Measurements from ENCODE around the gene RAB11FIP4. TPM values are rescaled to one million over a fixed set of nuclear protein-coding genes. Genes with fewer than 3 reads are reported as not detected.

Gene RAB11FIP4
- total and polyA plus RNA-seq, 2 donors (not counting 3 experiments of a cell fraction or from before 2014, with no cell fraction given), result 0.08 to 0.38 TPM

- peaks cover 8% of the 10 kb centered on the region for H3K79me2 ChIP-seq (ENCODE audit: control insufficient read depth, insufficient read depth, low read length)
- no peaks in the 10 kb centered on the region for H3K9me3 ChIP-seq (replicated peaks; ENCODE audit: control insufficient read depth, insufficient read depth, low read length)
- no peaks in the 10 kb centered on the region for H3K4me1 ChIP-seq (ENCODE audit: control insufficient read depth, extremely low read depth, insufficient read depth, low read length)
- H3K27ac ChIP-seq (ENCODE audit: insufficient read depth, low read depth, low read length), result no peak overlapping the region
- intact Hi-C loops (cut with micrococcal nuclease), result no loop called here
- FAIRE-seq (no peak), DNase-seq (ENCODE audit: low read depth, low spot score) (no peak)
- dilution Hi-C loops (cut with MboI; ENCODE audit: extremely low pct_ligation_motif_present, low sequenced_read_pairs), result no loop called here
- H3K4me3 ChIP-seq (replicated peaks in 1 of 3; ENCODE audit: insufficient read depth in 1 of 3, low read depth in 1 of 3, low read length in 3 of 3), result no peak overlapping the region
- no peak overlapping the region for H3K4me2 ChIP-seq (ENCODE audit: insufficient read depth, low read length)
- H3K9me1 ChIP-seq (replicated peaks; ENCODE audit: control insufficient read depth, extremely low read depth, insufficient read depth, low read length), result no peaks in the 10 kb centered on the region
- H4K20me1 ChIP-seq (replicated peaks; ENCODE audit: control insufficient read depth, extremely low read depth, insufficient read depth, low read length), result no peaks in the 10 kb centered on the region
- H3K36me3 ChIP-seq (ENCODE audit: control insufficient read depth in 2 of 2, extremely low read depth in 1 of 2, insufficient read depth in 2 of 2, low read length in 2 of 2), result no peaks in the 10 kb centered on the region
- no peak overlapping the region for H2AFZ ChIP-seq (ENCODE audit: low read depth, low read length)
- H3K27me3 ChIP-seq (ENCODE audit: control insufficient read depth in 2 of 2, insufficient read depth in 2 of 2, low read length in 2 of 2), result peaks cover 0 to 4% of the 10 kb centered on the region in 2 experiments
- no peak for TF ChIP-seq GATA2 (IDR thresholded peaks at IDR 0.05; ENCODE audit: insufficient read depth, insufficient read length, low read depth, low read length)
- TF ChIP-seq JUN (IDR thresholded peaks at IDR 0.05; ENCODE audit: borderline replicate concordance, insufficient read depth, insufficient read length, low read depth), result no peak
- TF ChIP-seq POLR2AphosphoS5 (IDR thresholded peaks at IDR 0.05; ENCODE audit: insufficient read depth, low read depth, low read length), result no peak
- no peak for TF ChIP-seq MAX (IDR thresholded peaks at IDR 0.05; ENCODE audit: insufficient read depth, insufficient read length)
- no peak for TF ChIP-seq POLR2A (IDR thresholded peaks at IDR 0.05; ENCODE audit: low read depth, low read length)
- TF ChIP-seq CTCF (IDR thresholded peaks at IDR 0.05; ENCODE audit: extremely low read depth in 1 of 2, insufficient read depth in 1 of 2, low read depth in 1 of 2, low read length in 2 of 2), result no peak
- TF ChIP-seq FOS (IDR thresholded peaks at IDR 0.05; ENCODE audit: borderline replicate concordance, insufficient read depth, low read length), result no peak
- no peak for TF ChIP-seq MYC (IDR thresholded peaks at IDR 0.05; ENCODE audit: low read depth, low read length)
- no peak for TF ChIP-seq EZH2 (IDR thresholded peaks at IDR 0.05; ENCODE audit: borderline replicate concordance, low read depth, low read length, severe bottlenecking)
- CTCF ChIA-PET, result interaction anchor here (0.7 to 9.7 kb wide), 2 partner anchors 271 to 287 kb away, joined by 3 to 187 read pairs; no protein-coding TSS in a partner anchor
- no peak overlapping the region for H3K9ac ChIP-seq (replicated peaks; ENCODE audit: extremely low read depth, insufficient read depth, low read length)
- BruUV-seq (replicated peaks), result no TSS peak
- POLR2A ChIA-PET, result no interaction called here
Observed at GRCh38 chr17:31554930-31555329, 163.5 kb downstream of the RAB11FIP4 start.
